B cell (primary cell): ENCODE measurements around the gene TMEM164. TPM values are rescaled to one million over a fixed set of nuclear protein-coding genes. Genes with fewer than 3 reads are reported as not detected.

ENCODE experiments used
- ATAC-seq: fragments of 200-7000 bp; cut with Tn5 transposase; one replicate; pipeline ENCODE4 v1.10.0; 2021; ENCODE audit warnings: low read depth, mild to moderate bottlenecking, moderate number of reproducible peaks, moderate library complexity
- CTCF ChIA-PET: fragments of 350-600 bp; sonication (Branson Sonifier 250); formaldehyde crosslinking; loops from one replicate; lab custom pipeline; 2021; ENCODE audit warnings: antibody characterized with exemption, inconsistent platforms; lab: Charles Lee
- POLR2A ChIA-PET: fragments of 350-600 bp; sonication (Branson Sonifier 250); formaldehyde crosslinking; loops from one replicate; lab custom pipeline; 2021; ENCODE audit warnings: antibody characterized with exemption; lab: Charles Lee
- DNase-seq: peaks from one replicate; pipeline ENCODE4 v3.0.0; 2013
- H2AFZ ChIP-seq: 2 replicates; pipeline ENCODE4 v1.6.1; 2012; ENCODE audit warnings: mild to moderate bottlenecking, low read depth, low read length; ENCODE audit not compliant: insufficient read depth, poor library complexity, severe bottlenecking
- H3K27ac ChIP-seq, 2 donors: 1 replicate in 1 of 2; 2 replicates in 1 of 2; pipeline ENCODE4 v1.5.1; 2012 to 2013; ENCODE audit warnings: low read length in 2 of 2, mild to moderate bottlenecking in 2 of 2, moderate library complexity in 1 of 2
- H3K27me3 ChIP-seq, 4 experiments: fragments of 200-600 bp in 1 of 4; sonication (generic) in 1 of 4; replicated peaks in 1 of 4; 1 replicate in 2 of 4; 2 replicates in 2 of 4; pipeline versions ENCODE4 v1.6.1 to v1.7.0; 2013 to 2016; ENCODE audit warnings: low read length in 3 of 4, mild to moderate bottlenecking in 2 of 4, mixed read lengths in 1 of 4, moderate library complexity in 1 of 4; ENCODE audit not compliant: insufficient read depth in 4 of 4, control insufficient read depth in 3 of 4; ENCODE audit errors: control extremely low read depth in 1 of 4
- H3K36me3 ChIP-seq, 2 experiments: replicated peaks in 1 of 2; 1 replicate in 1 of 2; 2 replicates in 1 of 2; pipeline versions ENCODE4 v1.6.1 to v1.7.1; 2013; ENCODE audit warnings: low read length in 1 of 2; ENCODE audit not compliant: insufficient read depth in 2 of 2, control insufficient read depth in 1 of 2; ENCODE audit errors: control extremely low read depth in 1 of 2, extremely low read depth in 1 of 2
- H3K4me1 ChIP-seq, 2 donors: fragments of 200-600 bp in 1 of 2; sonication (generic) in 1 of 2; 1 replicate in 1 of 2; 2 replicates in 1 of 2; pipeline versions ENCODE4 v1.5.1 to v1.6.1; 2013 to 2017; ENCODE audit warnings: low read length in 2 of 2; ENCODE audit not compliant: control insufficient read depth in 2 of 2, insufficient read depth in 2 of 2
- H3K4me2 ChIP-seq: replicated peaks from 2 replicates; pipeline ENCODE3; 2012; ENCODE audit warnings: mild to moderate bottlenecking, low read depth, low read length; ENCODE audit not compliant: poor library complexity, severe bottlenecking
- H3K4me3 ChIP-seq, 5 experiments: fragments of 200-600 bp in 1 of 5; sonication (generic) in 1 of 5; 1 replicate in 3 of 5; 2 replicates in 2 of 5; pipeline versions ENCODE4 v1.5.1 to v1.7.0; 2011 to 2016; ENCODE audit warnings: low read length in 4 of 5, mild to moderate bottlenecking in 4 of 5, low read depth in 2 of 5, control low read depth in 1 of 5, moderate library complexity in 1 of 5; ENCODE audit not compliant: insufficient read depth in 1 of 5; ENCODE audit errors: control extremely low read depth in 1 of 5, extremely low read depth in 1 of 5
- H3K79me2 ChIP-seq: fragments of 200-600 bp; sonication (generic); one replicate; pipeline ENCODE4 v1.6.0; 2016; ENCODE audit warnings: low read length; ENCODE audit not compliant: control insufficient read depth, insufficient read depth
- H3K9ac ChIP-seq: fragments of 200-600 bp; sonication (generic); 2 replicates; pipeline ENCODE4 v1.6.1; 2017; ENCODE audit warnings: mild to moderate bottlenecking, low read length, moderate library complexity
- H3K9me3 ChIP-seq, 3 donors: one replicate each; pipeline versions ENCODE4 v1.6.1 to v1.7.1; 2013; ENCODE audit warnings: low read length in 2 of 3; ENCODE audit not compliant: control insufficient read depth in 2 of 3, insufficient read depth in 1 of 3; ENCODE audit errors: control extremely low read depth in 1 of 3
- H4K20me1 ChIP-seq: 2 replicates; pipeline ENCODE4 v1.6.0; 2012; ENCODE audit warnings: mild to moderate bottlenecking, low read length; ENCODE audit not compliant: insufficient read depth, control insufficient read depth, poor library complexity, severe bottlenecking
- H3K27ac Mint-ChIP-seq: one replicate; pipeline ENCODE4 v1.8.0; 2021; ENCODE audit warnings: mixed read lengths
- H3K27me3 Mint-ChIP-seq: one replicate; pipeline ENCODE4 v1.8.0; 2021; ENCODE audit warnings: mixed read lengths
- H3K4me1 Mint-ChIP-seq: one replicate; pipeline ENCODE4 v1.8.0; 2021; ENCODE audit warnings: mixed read lengths
- H3K4me3 Mint-ChIP-seq: one replicate; pipeline ENCODE4 v1.8.0; 2021; ENCODE audit warnings: mixed read lengths
- H3K9me3 Mint-ChIP-seq: one replicate; pipeline ENCODE4 v1.8.0; 2022; ENCODE audit warnings: mixed read lengths; ENCODE audit not compliant: insufficient read depth
- EZH2 ChIP-seq: IDR thresholded peaks from 2 replicates; pipeline ENCODE4 v1.6.1; 2012; ENCODE audit warnings: borderline replicate concordance, low read depth, mild to moderate bottlenecking, moderate library complexity, low read length; ENCODE audit not compliant: insufficient read depth, poor library complexity, severe bottlenecking
- WGBS: methylation state at CpG from one replicate; pipeline ENCODE4 v1.1.5; 2013; ENCODE audit warnings: missing lambda C conversion rate; ENCODE audit not compliant: insufficient coverage; 5-methylcytosine and 5-hydroxymethylcytosine counted together
- intact Hi-C: fragments of 100-400 bp; cut with micrococcal nuclease; formaldehyde crosslinking; loops from one replicate; pipeline ENCODE4 v1.10.0; 2022
- polyA plus RNA-seq: library from polyadenylated mRNA; depleted of rRNA; stranded (reverse); fragments of >200 nt; gene quantifications from 2 replicates; pipeline ENCODE4 v1.2.3, GENCODE V29; 2012
- total RNA-seq, 2 donors: library from RNA; stranded (reverse); fragments of 120-200 nt in 1 of 2; gene quantifications; 1 replicate in 1 of 2; 2 replicates in 1 of 2; pipeline versions ENCODE4 v1.2.3 to v1.2.4, GENCODE V29; 2013 to 2022
- TF ChIP-seq, protein P1 (sequence below): fragments of 200-600 bp; IDR thresholded peaks from one replicate; pipeline ENCODE4 v1.8.0; 2022; ENCODE audit warnings: antibody characterized with exemption, mild to moderate bottlenecking

TMEM164 gene
- total and polyA plus RNA-seq, 2 donors (not counting 1 experiment from before 2014, with no cell fraction given) = 9.4 to 26.6 TPM

DNA sequence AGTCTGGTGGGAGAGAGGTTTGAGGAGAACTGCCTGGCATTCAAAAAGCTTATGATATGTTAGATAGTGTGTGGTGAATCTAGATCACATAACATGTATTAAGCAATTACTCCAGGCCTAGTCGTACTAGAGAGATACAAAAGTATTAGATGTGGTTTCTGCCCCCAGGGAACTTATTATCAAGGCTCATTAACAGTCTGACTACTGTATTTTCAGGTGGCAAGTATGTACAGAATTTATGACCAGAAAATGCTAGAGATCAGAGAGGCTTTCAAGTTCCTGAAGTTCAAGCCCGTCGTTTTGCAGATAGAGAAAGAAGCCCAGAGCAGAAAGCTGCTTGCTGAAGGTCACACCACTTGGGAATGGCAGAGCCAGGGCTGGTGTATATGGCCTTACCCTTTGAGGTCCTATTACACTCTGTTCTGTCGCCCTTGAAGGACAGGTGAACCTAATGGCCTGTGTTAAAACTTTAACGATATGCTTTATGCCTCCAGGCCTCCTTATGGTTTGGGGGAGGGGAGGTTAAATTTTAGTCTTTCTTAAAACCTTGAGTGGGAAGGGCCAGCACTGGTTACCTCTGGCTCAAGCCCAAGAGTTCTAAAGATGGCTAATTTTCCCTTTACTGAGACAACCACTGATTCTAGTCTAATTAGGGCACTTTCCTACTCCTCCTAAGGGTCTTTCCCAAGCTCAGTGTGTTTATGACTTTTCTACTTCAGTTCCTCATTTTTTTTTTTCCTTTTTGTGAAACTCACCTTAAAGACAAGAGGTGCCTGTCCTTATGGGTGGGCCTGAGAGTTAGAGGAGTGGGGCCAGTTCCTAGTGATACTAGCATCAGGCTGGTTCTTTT is 19.9 kb downstream of the TMEM164 start:
- H3K4me3 Mint-ChIP-seq = no peak overlapping the region
- Histone ChIP-seq H2AFZ (no peak overlapping the region), H3K27ac (peak overlapping the region in 1 of 2 donors; percentile 32), H4K20me1 (no peaks in the 10 kb centered on the region), H3K9me3 (no peaks in the 10 kb centered on the region), H3K27me3 (no peaks in the 10 kb centered on the region), H3K4me1 (peaks cover 13% of the 10 kb centered on the region in 2 donors), H3K4me3 (no peak overlapping the region), H3K36me3 (peaks cover 0 to 3% of the 10 kb centered on the region in 2 experiments), H3K79me2 (no peaks in the 10 kb centered on the region), H3K4me2 (peak overlapping the region; percentile 12), H3K9ac (no peak overlapping the region)
- ChIA-PET POLR2A (no interaction called here), CTCF (interaction anchor here (0.6 kb wide), 1 partner anchor 13 kb away, joined by 4 read pairs; no protein-coding TSS in a partner anchor)
- no peaks in the 10 kb centered on the region for H3K9me3 Mint-ChIP-seq
- TF ChIP-seq EZH2 = no peak
- TF ChIP-seq, protein P1, sequence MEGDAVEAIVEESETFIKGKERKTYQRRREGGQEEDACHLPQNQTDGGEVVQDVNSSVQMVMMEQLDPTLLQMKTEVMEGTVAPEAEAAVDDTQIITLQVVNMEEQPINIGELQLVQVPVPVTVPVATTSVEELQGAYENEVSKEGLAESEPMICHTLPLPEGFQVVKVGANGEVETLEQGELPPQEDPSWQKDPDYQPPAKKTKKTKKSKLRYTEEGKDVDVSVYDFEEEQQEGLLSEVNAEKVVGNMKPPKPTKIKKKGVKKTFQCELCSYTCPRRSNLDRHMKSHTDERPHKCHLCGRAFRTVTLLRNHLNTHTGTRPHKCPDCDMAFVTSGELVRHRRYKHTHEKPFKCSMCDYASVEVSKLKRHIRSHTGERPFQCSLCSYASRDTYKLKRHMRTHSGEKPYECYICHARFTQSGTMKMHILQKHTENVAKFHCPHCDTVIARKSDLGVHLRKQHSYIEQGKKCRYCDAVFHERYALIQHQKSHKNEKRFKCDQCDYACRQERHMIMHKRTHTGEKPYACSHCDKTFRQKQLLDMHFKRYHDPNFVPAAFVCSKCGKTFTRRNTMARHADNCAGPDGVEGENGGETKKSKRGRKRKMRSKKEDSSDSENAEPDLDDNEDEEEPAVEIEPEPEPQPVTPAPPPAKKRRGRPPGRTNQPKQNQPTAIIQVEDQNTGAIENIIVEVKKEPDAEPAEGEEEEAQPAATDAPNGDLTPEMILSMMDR = no peak
- intact Hi-C loops = no loop called here
- no peaks in the 10 kb centered on the region for H3K27me3 Mint-ChIP-seq
- ATAC-seq (no peak), DNase-seq (peak; percentile 3)
- peak overlapping the region; percentile 16 for H3K27ac Mint-ChIP-seq
- peaks cover 16% of the 10 kb centered on the region for H3K4me1 Mint-ChIP-seq
- WGBS = no CpG with 5 or more reads among the region's 5 CpGs

DNA sequence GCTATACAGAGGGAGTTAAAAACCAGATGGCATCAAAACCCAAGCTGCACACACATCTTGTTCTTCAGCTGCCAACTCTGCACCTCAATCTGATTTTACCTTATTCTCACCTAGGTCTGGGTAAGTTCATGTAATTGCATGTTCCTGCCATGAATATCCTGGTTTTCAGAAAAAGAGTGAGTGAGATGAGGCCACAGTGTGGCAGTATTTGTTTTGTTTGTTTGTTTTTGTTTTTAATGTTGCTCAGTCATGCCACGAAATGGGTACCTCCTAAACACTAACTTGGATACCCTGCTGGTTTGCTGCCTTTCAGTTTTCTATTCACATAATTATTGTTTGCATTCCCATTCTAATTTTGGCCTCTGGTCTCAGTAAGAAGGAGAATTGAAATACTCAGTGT is 22.5 kb downstream of the TMEM164 start:
- POLR2A ChIA-PET = no interaction called here
- H3K4me1 Mint-ChIP-seq = peaks cover 22% of the 10 kb centered on the region

More for the DNA sequence above, 22.5 kb downstream of the TMEM164 start:
- no peak for TF ChIP-seq EZH2
- TF ChIP-seq, protein P1 = no peak
- Histone ChIP-seq H3K27me3 (no peaks in the 10 kb centered on the region), H3K4me3 (no peak overlapping the region), H3K79me2 (peaks cover 5% of the 10 kb centered on the region), H3K36me3 (no peaks in the 10 kb centered on the region), H3K9me3 (no peaks in the 10 kb centered on the region), H2AFZ (no peak overlapping the region), H3K9ac (no peak overlapping the region), H4K20me1 (no peaks in the 10 kb centered on the region), H3K27ac (no peak overlapping the region), H3K4me2 (no peak overlapping the region), H3K4me1 (peaks cover 13% of the 10 kb centered on the region in 2 donors)
- Mint-ChIP-seq H3K27ac (no peak overlapping the region), H3K27me3 (no peaks in the 10 kb centered on the region), H3K9me3 (no peaks in the 10 kb centered on the region), H3K4me3 (no peak overlapping the region)
- DNase-seq = no peak
- intact Hi-C loops = no loop called here
- CTCF ChIA-PET = no interaction called here
- ATAC-seq = no peak
- no CpG with 5 or more reads among the region's 1 CpG for WGBS
